NT2/D1 (cell line): ENCODE results near the gene GJA3.

Source experiments
- DNase-seq: peaks from one replicate; pipeline ENCODE4 v3.0.0-alpha.2; 2011; ENCODE audit warnings: low read depth, low spot score
- H3K27me3 ChIP-seq: 2 replicates; pipeline ENCODE4 v1.6.0; 2011; ENCODE audit warnings: mild to moderate bottlenecking; ENCODE audit not compliant: insufficient read length, insufficient read depth
- H3K36me3 ChIP-seq: 2 replicates; pipeline ENCODE4 v1.6.1; 2011; ENCODE audit warnings: mild to moderate bottlenecking, low read length, mixed read lengths; ENCODE audit not compliant: insufficient read depth, insufficient read length
- H3K4me1 ChIP-seq: 2 replicates; pipeline ENCODE4 v1.5.1; 2011; ENCODE audit not compliant: insufficient read depth, insufficient read length
- H3K4me3 ChIP-seq: 2 replicates; pipeline ENCODE4 v1.5.1; 2011; ENCODE audit warnings: low read depth; ENCODE audit not compliant: insufficient read length
- H3K9ac ChIP-seq: 2 replicates; pipeline ENCODE4 v1.6.0; 2011; ENCODE audit warnings: low read depth; ENCODE audit not compliant: insufficient read length
- H3K9me3 ChIP-seq: 2 replicates; pipeline ENCODE4 v1.5.1; 2011; ENCODE audit warnings: mild to moderate bottlenecking, low read length; ENCODE audit not compliant: insufficient read depth
- SUZ12 ChIP-seq: IDR thresholded peaks from 2 replicates; pipeline ENCODE4 v1.6.1; 2011; ENCODE audit not compliant: insufficient read length, insufficient read depth; ENCODE audit errors: extremely low read depth
- YY1 ChIP-seq: IDR thresholded peaks from 2 replicates; pipeline ENCODE4 v1.6.1; 2011; ENCODE audit not compliant: insufficient read length, insufficient read depth
- ZNF274 ChIP-seq: IDR thresholded peaks from 2 replicates; pipeline ENCODE4 v1.6.1; 2011; ENCODE audit warnings: mild to moderate bottlenecking, low read depth, low read length

GJA3 gene

DNA sequence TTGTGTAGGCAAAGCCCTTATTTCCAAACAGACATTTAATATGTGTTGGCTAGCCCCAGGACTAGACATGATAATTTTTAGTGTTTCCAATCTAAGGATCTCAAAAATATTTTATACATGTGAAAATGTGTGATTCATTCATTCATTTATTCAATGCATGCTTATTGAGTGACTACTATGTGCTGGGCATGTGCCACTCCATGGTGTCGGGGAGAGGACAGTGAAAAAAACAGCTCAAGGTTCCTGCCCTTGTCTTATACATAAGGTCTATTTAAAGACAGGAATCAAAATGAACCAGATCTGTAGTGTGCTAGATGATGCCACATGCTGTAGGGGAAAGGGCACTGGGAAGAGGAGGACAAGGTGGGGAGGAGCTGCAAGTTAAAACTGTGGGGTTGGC, 36.5 kb downstream of the GJA3 start:
- Histone ChIP-seq H3K4me1 (no peaks in the 10 kb centered on the region), H3K9me3 (no peaks in the 10 kb centered on the region), H3K27me3 (peaks cover 10% of the 10 kb centered on the region), H3K9ac (no peak overlapping the region), H3K4me3 (no peak overlapping the region), H3K36me3 (no peaks in the 10 kb centered on the region)
- TF ChIP-seq YY1 (no peak), SUZ12 (no peak), ZNF274 (no peak)
- DNase-seq, result no peak

- TF ChIP-seq SUZ12, result no peak
- TF ChIP-seq ZNF274, result no peak
- no peak for TF ChIP-seq YY1
- DNase-seq, result no peak
- no peak overlapping the region for H3K4me3 ChIP-seq
- peaks cover 2% of the 10 kb centered on the region for H3K4me1 ChIP-seq
- no peak overlapping the region for H3K9ac ChIP-seq
- no peaks in the 10 kb centered on the region for H3K9me3 ChIP-seq
- no peaks in the 10 kb centered on the region for H3K36me3 ChIP-seq
- H3K27me3 ChIP-seq, result peaks cover 8% of the 10 kb centered on the region
Observed at GRCh38 chr13:20121159-20121525, 39.7 kb downstream of the GJA3 start.

DNA sequence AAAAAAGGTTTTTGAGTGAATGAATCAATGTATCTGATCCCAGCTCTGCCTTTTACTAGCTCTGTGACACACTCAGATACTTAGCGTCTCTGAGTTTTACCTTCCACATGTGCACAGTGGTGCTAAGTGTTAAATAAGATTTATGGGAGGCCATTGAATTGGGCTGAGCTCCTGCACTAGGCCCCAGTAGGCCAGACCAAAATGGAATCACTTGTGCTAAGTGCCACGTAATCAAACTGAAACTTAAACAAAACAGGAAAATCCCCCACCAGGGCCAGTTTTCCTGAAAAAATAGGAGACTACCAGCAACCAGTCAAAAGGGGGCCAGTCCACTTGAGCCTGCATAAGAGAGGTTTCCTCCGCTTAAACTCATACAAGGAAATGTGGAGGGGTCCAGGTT, 40.9 kb downstream of the GJA3 start:
- H3K9ac ChIP-seq, result no peak overlapping the region
- H3K4me3 ChIP-seq, result no peak overlapping the region
- TF ChIP-seq SUZ12, result no peak
- no peak for TF ChIP-seq YY1
- no peak for TF ChIP-seq ZNF274

GRCh38 chr13:20118268-20119140, 42.3 kb downstream of the GJA3 start:
- Histone ChIP-seq H3K27me3 (peaks cover 8% of the 10 kb centered on the region), H3K4me1 (peaks cover 2% of the 10 kb centered on the region), H3K9ac (peak overlapping the region; percentile 63), H3K4me3 (peak overlapping the region; percentile 56), H3K9me3 (no peaks in the 10 kb centered on the region), H3K36me3 (no peaks in the 10 kb centered on the region)
- TF ChIP-seq ZNF274, result no peak
- DNase-seq, result no peak

More for the DNA sequence above, 40.9 kb downstream of the GJA3 start:
- H3K36me3 ChIP-seq, result no peaks in the 10 kb centered on the region
- H3K9me3 ChIP-seq, result no peaks in the 10 kb centered on the region
- peaks cover 2% of the 10 kb centered on the region for H3K4me1 ChIP-seq
- DNase-seq, result no peak
- H3K27me3 ChIP-seq, result peaks cover 8% of the 10 kb centered on the region

- no peak for DNase-seq
- H3K36me3 ChIP-seq, result no peaks in the 10 kb centered on the region
- peaks cover 2% of the 10 kb centered on the region for H3K4me1 ChIP-seq
- no peak overlapping the region for H3K4me3 ChIP-seq
- H3K9me3 ChIP-seq, result no peaks in the 10 kb centered on the region
- TF ChIP-seq SUZ12 (no peak), ZNF274 (no peak), YY1 (no peak)
- no peak overlapping the region for H3K9ac ChIP-seq
- peaks cover 8% of the 10 kb centered on the region for H3K27me3 ChIP-seq
Observed at GRCh38 chr13:20116213-20116612, 44.6 kb downstream of the GJA3 start.

GRCh38 chr13:20114066-20114610, 46.7 kb downstream of the GJA3 start:
- TF ChIP-seq YY1 (no peak), ZNF274 (no peak), SUZ12 (no peak)
- no peak overlapping the region for H3K4me3 ChIP-seq
- H3K27me3 ChIP-seq, result peaks cover 8% of the 10 kb centered on the region
- no peak for DNase-seq
- H3K36me3 ChIP-seq, result no peaks in the 10 kb centered on the region
- H3K9me3 ChIP-seq, result no peaks in the 10 kb centered on the region
- no peak overlapping the region for H3K9ac ChIP-seq
- H3K4me1 ChIP-seq, result peaks cover 2% of the 10 kb centered on the region

DNA sequence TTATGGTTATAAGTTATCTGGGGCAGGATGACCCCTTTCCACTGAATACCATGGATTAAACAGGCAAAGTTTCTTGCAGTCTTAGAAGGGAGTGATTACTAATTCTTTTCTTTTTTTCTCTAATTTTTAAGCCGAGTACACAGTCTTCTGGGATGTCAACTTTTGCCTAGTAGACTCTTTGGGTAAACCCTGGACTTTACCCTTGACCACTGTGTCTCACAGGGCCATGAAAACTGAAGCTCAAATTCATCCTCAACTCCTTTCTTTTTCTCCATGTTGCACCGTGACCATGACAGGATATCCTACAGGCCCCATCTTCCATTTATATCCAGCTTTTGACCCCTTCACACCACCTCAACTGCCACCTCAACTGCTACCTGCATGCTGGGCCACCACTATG, 51.8 kb downstream of the GJA3 start:
- Histone ChIP-seq H3K4me3 (no peak overlapping the region), H3K4me1 (peaks cover 3% of the 10 kb centered on the region), H3K27me3 (no peaks in the 10 kb centered on the region), H3K36me3 (no peaks in the 10 kb centered on the region), H3K9ac (no peak overlapping the region), H3K9me3 (no peaks in the 10 kb centered on the region)
- TF ChIP-seq SUZ12 (no peak), YY1 (no peak), ZNF274 (no peak)
- no peak for DNase-seq

- no peak overlapping the region for H3K9ac ChIP-seq
- H3K27me3 ChIP-seq, result no peaks in the 10 kb centered on the region
- H3K4me3 ChIP-seq, result no peak overlapping the region
- TF ChIP-seq YY1, result no peak
- TF ChIP-seq SUZ12, result no peak
- TF ChIP-seq ZNF274, result no peak
- DNase-seq, result no peak
- H3K4me1 ChIP-seq, result peaks cover 3% of the 10 kb centered on the region
- H3K36me3 ChIP-seq, result no peaks in the 10 kb centered on the region
- no peaks in the 10 kb centered on the region for H3K9me3 ChIP-seq
Observed at GRCh38 chr13:20106742-20107141, 54.1 kb downstream of the GJA3 start.
